ENCODE measurements around the gene PSMD5.

The PSMD5 gene

GRCh38 chr9:120855827-120856670 lies 13.3 kb upstream of the PSMD5 start:
- DNase-seq (ENCODE audit: low read depth), result no peak

GRCh38 chr9:120854596-120855327 lies 12.0 kb upstream of the PSMD5 start:
- DNase-seq (ENCODE audit: low read depth), result no peak

GRCh38 chr9:120853198-120853597 lies 10.5 kb upstream of the PSMD5 start:
- DNase-seq (ENCODE audit: low read depth), result no peak

GRCh38 chr9:120852240-120853010 lies 9.7 kb upstream of the PSMD5 start:
- no peak for DNase-seq (ENCODE audit: low read depth)

GRCh38 chr9:120851449-120851848 lies 8.7 kb upstream of the PSMD5 start:
- DNase-seq (ENCODE audit: low read depth), result no peak

- no peak for DNase-seq (ENCODE audit: low read depth)
These were observed 7.6 kb upstream of the PSMD5 start for GRCh38 chr9:120850315-120850714.

GRCh38 chr9:120846906-120847305 lies 4.2 kb upstream of the PSMD5 start:
- DNase-seq (ENCODE audit: low read depth), result no peak

- no peak for DNase-seq (ENCODE audit: low read depth)
These were observed 3.6 kb upstream of the PSMD5 start for GRCh38 chr9:120846251-120846889.

GRCh38 chr9:120845255-120845654 lies 2.5 kb upstream of the PSMD5 start:
- DNase-seq (ENCODE audit: low read depth), result no peak

GRCh38 chr9:120841930-120842684 lies 615 bp downstream of the PSMD5 start:
- no peak for DNase-seq (ENCODE audit: low read depth)

- no peak for DNase-seq (ENCODE audit: low read depth)
These were observed 3.6 kb downstream of the PSMD5 start for GRCh38 chr9:120839146-120839545.

- no peak for DNase-seq (ENCODE audit: low read depth)
These were observed 4.8 kb downstream of the PSMD5 start for GRCh38 chr9:120837921-120838320.

GRCh38 chr9:120833325-120833724 lies 9.4 kb downstream of the PSMD5 start:
- no peak for DNase-seq (ENCODE audit: low read depth)

GRCh38 chr9:120832807-120833206 lies 9.9 kb downstream of the PSMD5 start:
- DNase-seq (ENCODE audit: low read depth), result no peak

GRCh38 chr9:120830865-120831264 lies 11.9 kb downstream of the PSMD5 start:
- DNase-seq (ENCODE audit: low read depth), result no peak

- DNase-seq (ENCODE audit: low read depth), result no peak
These were observed 12.6 kb downstream of the PSMD5 start for GRCh38 chr9:120830151-120830550.

- DNase-seq (ENCODE audit: low read depth), result no peak
These were observed 13.1 kb downstream of the PSMD5 start for GRCh38 chr9:120829650-120830049.

- no peak for DNase-seq (ENCODE audit: low read depth)
These were observed 22.6 kb downstream of the PSMD5 start for GRCh38 chr9:120820095-120820494.

- no peak for DNase-seq (ENCODE audit: low read depth)
These were observed 24.1 kb downstream of the PSMD5 start for GRCh38 chr9:120818595-120818994.

GRCh38 chr9:120815075-120815474 lies 27.6 kb downstream of the PSMD5 start:
- DNase-seq (ENCODE audit: low read depth), result no peak

GRCh38 chr9:120808931-120809330 lies 33.8 kb downstream of the PSMD5 start:
- no peak for DNase-seq (ENCODE audit: low read depth)
